ENCODE measurements around the gene GALNT12.
A peak's percentile ranks its signal among the peaks of the same experiment; 100 is the strongest.

GALNT12 gene

GRCh38 chr9:98783518-98784226 is 23.8 kb upstream of the GALNT12 start:
- no peak for DNase-seq

GRCh38 chr9:98784831-98785806 is 22.4 kb upstream of the GALNT12 start:
- DNase-seq, result no peak

GRCh38 chr9:98786750-98787510 is 20.5 kb upstream of the GALNT12 start:
- no peak for DNase-seq

GRCh38 chr9:98787766-98788335 is 19.6 kb upstream of the GALNT12 start:
- no peak for DNase-seq

GRCh38 chr9:98789483-98790133 is 17.9 kb upstream of the GALNT12 start:
- no peak for DNase-seq

GRCh38 chr9:98790134-98790841 is 17.2 kb upstream of the GALNT12 start:
- DNase-seq, result no peak

- DNase-seq, result no peak
Observed at GRCh38 chr9:98790842-98791607, 16.4 kb upstream of the GALNT12 start.

GRCh38 chr9:98791608-98792490 is 15.6 kb upstream of the GALNT12 start:
- no peak for DNase-seq

GRCh38 chr9:98793031-98793430 is 14.4 kb upstream of the GALNT12 start:
- DNase-seq, result no peak

GRCh38 chr9:98794802-98795201 is 12.7 kb upstream of the GALNT12 start:
- DNase-seq, result no peak

- no peak for DNase-seq
Observed at GRCh38 chr9:98795295-98795955, 12.0 kb upstream of the GALNT12 start.

GRCh38 chr9:98795970-98796363 is 11.5 kb upstream of the GALNT12 start:
- no peak for DNase-seq

- peak; percentile 74 for DNase-seq
Observed at GRCh38 chr9:98796364-98797101, 10.9 kb upstream of the GALNT12 start, which contains the start of gene ANKS6. Gene ANKS6, minus strand, starts transcription at chr9:98796555. Its CDS starts 64 bp downstream, at chr9:98796491.

- no peak for DNase-seq
Observed at GRCh38 chr9:98797491-98797890, 10.0 kb upstream of the GALNT12 start.

- DNase-seq, result no peak
Observed at GRCh38 chr9:98798254-98798653, 9.2 kb upstream of the GALNT12 start.

- no peak for DNase-seq
Observed at GRCh38 chr9:98801561-98801960, 5.9 kb upstream of the GALNT12 start.

GRCh38 chr9:98801969-98802371 is 5.5 kb upstream of the GALNT12 start:
- DNase-seq, result no peak

- DNase-seq, result no peak
Observed at GRCh38 chr9:98804083-98804482, 3.4 kb upstream of the GALNT12 start.
